Activated CD8-positive, alpha-beta memory T cell treated with anti-CD3 and anti-CD28 coated beads for 4 hours (primary cell): ENCODE measurements around the gene HOXC5.
"Not testable (repeated sequence)": the region's sequence is repeated elsewhere in the genome, so short reads cannot be mapped to it uniquely, and the experiment has no call there.

ENCODE experiments used
- DNase-seq, 2 donors: peaks; one replicate each; pipeline ENCODE4 v3.0.0-alpha.2; 2020; ENCODE audit warnings: low read depth in 2 of 2

The HOXC5 gene

GRCh38 chr12:54033106-54033979 lies 493 bp downstream of the HOXC5 start:
- no peak for DNase-seq

DNA sequence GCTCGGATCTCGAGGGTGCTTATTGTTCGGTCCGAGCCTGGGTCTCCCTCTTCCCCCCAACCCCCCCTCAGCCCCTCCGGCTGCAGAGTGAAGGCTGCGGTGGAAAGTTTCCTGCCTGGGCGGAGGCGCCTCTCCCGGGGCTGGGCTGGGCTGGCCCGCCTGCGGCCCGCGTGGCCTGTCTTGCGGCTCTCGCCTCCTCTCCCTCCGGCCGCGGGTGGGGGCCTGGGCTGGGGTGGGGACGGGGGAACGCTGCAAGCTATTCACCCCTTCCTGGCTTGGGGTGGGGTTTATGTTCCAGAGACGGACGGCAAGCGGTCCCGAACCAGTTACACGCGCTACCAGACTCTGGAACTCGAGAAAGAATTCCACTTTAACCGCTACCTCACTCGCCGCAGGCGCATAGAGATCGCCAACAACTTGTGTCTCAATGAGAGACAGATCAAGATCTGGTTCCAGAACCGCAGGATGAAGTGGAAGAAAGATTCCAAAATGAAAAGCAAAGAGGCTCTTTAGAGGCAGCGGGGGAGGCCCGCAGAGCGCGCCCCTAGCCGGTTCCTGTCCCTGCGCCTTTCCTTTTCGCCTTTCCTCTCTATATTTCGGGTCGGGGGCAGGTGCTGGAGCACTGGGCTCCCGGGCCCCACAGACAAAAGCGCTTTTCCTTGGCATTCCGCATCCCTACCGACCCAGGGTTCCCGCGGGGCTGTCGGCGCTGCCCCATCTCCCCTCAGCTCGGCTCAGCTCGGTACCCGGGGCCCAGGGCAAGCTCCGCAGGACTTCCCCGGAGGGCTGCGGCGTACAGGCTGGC lies 1.3 kb downstream of the HOXC5 start:
- DNase-seq: no peak

GRCh38 chr12:54034785-54035310 lies 2.0 kb downstream of the HOXC5 start:
- no peak for DNase-seq

GRCh38 chr12:54035568-54036264 lies 2.9 kb downstream of the HOXC5 start:
- DNase-seq: no peak

GRCh38 chr12:54036620-54037359 lies 3.9 kb downstream of the HOXC5 start:
- DNase-seq: no peak

GRCh38 chr12:54037360-54038283 lies 4.8 kb downstream of the HOXC5 start:
- no peak for DNase-seq

DNA sequence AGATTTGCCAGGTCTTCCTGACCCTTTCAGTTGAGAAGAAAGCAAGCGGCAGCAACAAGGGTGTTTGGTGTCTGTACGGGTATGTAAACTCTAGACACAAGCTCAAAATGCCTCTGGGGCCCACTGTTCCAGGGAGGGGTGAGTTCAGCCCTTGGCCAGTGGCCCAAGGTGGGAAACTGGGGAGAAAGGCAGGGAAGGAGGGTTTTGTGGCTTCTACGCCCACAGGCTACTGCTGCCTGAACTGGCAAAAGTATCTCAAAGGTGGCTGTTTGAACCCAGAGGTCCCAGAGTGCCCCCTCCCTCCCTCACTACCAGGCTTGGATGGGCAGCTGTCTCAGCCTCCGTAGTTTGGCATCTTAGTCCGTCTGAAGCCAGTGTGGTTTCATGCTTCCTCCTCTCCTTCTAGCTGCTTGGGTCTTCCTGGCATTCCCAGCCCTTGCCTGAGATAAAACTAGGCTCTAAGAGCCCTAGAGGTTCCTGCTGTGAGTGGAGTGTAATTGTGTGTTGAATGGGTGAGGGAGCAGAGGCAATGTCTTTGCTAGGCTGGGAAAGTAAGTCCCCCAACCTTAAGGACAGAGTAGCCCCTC lies 5.5 kb downstream of the HOXC5 start:
- no peak for DNase-seq

DNA sequence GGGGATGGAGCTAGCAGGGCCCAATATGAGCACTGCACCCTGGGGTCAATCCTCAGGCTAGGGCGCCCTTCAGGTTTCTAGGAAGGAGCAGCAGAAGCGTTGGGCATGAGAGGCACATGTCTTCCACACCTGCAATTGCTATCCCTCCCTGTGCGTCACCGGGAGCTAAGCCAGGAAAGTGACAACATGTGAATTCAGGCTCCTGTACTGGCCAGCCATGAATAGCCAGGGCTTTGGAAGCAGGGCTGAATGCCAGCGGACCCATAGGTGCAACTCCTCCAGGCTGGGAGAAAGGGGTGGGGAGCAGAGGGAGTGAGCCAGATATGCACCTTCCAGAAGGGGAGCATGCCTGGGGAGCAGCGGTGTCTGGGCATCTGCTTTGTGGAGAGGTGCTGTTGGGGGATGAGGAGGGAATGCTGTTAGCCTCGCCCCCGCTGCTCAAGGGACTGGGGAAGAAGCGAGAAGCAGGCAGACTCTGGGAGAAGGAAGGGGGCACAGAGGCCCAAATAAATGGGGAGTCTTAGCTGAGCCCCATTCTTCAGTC lies 6.1 kb downstream of the HOXC5 start:
- DNase-seq: no peak

DNA sequence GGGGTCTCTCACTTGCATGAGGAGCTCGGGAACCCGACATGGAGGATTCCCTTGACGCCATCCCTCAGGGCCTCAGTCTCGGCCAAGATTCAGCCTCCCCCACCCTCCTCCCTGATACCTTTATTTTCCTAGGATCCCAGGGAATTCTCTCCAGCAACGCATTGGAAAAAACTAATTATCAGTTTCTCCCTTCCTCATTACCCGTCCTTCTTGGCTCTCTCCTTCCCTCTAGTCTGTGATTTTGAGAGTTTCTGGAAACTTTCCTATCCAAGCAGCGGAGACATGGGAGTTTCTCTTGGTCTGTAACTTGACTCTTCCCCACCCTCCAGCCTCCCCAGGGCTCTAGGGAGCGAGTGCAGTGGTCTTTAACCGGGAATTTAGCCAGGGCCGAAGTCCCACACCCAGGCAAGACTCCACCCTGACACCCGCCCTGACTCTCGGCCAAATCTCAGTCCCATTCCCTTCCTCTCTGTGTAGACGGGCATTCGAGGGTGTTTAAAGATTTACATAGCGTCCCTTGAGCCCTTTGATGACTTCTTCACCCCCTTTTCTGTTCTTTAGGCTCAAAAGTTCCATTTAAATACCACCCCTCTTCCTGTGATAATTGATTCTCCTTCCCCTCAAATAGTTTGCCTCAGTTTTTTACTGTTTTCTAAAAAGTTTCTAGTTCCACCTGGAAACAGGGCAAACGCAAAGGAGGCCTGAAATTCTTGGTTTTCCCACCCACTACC lies 6.7 kb downstream of the HOXC5 start:
- DNase-seq: no peak

- DNase-seq: no peak
These were observed 7.3 kb downstream of the HOXC5 start for GRCh38 chr12:54040148-54040494.

- no peak for DNase-seq
These were observed 7.8 kb downstream of the HOXC5 start for GRCh38 chr12:54040648-54041047.

GRCh38 chr12:54041097-54041690 lies 8.3 kb downstream of the HOXC5 start:
- DNase-seq: no peak

DNA sequence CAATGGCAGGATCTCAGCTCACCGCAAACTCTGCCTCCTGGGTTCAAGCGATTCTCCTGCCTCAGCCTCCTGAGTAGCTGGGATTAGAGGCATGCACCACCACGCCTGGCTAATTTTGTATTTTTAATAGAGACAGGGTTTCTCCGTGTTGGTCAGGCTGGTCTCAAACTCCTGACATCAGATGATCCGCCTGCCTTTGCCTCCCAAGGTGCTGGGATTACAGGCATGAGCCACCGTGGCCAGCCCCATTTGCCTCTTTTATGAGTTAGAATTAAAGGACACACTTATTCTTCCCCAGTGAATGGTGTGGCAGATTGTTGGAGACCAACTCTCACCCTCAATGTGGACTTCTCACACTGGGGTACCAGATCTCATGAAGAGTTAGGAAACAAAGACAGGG lies 9.2 kb downstream of the HOXC5 start:
- not testable (repeated sequence) for DNase-seq

GRCh38 chr12:54042970-54043853 lies 10.4 kb downstream of the HOXC5 start:
- no peak for DNase-seq

- DNase-seq: no peak
These were observed 11.7 kb downstream of the HOXC5 start for GRCh38 chr12:54044425-54045103.

DNA sequence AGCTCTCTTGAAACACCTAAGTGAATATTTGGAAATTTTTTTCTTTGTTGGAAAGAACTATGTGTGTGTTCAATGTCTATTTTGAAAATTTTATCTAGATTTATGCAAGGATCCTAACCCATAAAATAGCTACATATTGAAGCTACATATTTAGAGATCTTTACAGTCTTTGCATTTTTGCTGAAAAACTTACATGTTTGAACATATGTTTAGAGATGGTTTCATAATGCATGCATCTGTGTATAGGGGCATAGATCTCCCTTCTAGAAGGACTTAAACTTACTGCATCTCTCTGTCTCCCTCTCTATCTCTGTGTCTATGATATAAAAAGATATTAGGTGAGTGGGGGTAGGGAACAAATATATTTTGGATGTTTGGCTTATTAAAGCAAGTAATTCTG lies 12.6 kb downstream of the HOXC5 start:
- DNase-seq: no peak
